Frontal cortex (tissue), 4 donors: Measurements from ENCODE around the gene ZSCAN25. TPM values are rescaled to one million over a fixed set of nuclear protein-coding genes. Genes with fewer than 3 reads are reported as not detected.
"Not testable (repeated sequence)": the region's sequence is repeated elsewhere in the genome, so short reads cannot be mapped to it uniquely, and the experiment has no call there.

ENCODE experiments used
- DNase-seq, 2 donors: peaks; one replicate each; pipeline ENCODE4 v3.0.0; 2012; ENCODE audit warnings: low spot score in 2 of 2
- FAIRE-seq: peaks from 2 replicates; lab custom pipeline; 2012; peaks lifted over from hg19 to GRCh38; lab: Jason Lieb, UNC
- total RNA-seq: library from RNA; depleted of rRNA; stranded (reverse); fragments of >200 nt; gene quantifications from one replicate; pipeline ENCODE4 v1.2.3, GENCODE V29; 2014
- donor health status: control.
- donor health status: control.
- donor health status: control.

Gene ZSCAN25
- total RNA-seq, 1 donor from 2014 or later: 12.2 TPM

DNA sequence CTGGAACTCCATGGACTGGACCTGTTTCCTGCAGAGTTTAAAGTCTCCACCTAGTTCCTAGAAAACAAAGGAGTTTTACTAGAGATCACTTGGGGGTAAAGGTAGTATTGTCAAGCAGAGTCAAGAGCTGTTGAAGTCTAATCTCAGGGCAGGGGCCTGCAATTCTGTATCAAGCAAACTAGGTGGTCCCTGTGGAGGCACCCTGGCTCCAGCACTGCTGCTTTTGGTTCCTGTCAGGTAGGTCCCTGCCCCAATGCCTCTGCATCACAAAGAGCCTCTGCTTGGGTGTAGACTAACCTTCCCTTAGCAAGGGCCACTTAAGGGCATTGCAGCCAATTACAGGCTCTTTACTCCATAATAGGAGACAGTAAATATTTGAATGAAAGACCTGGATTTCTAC lies 22.5 kb downstream of the ZSCAN25 start:
- FAIRE-seq (no peak), DNase-seq (no peak)

DNA sequence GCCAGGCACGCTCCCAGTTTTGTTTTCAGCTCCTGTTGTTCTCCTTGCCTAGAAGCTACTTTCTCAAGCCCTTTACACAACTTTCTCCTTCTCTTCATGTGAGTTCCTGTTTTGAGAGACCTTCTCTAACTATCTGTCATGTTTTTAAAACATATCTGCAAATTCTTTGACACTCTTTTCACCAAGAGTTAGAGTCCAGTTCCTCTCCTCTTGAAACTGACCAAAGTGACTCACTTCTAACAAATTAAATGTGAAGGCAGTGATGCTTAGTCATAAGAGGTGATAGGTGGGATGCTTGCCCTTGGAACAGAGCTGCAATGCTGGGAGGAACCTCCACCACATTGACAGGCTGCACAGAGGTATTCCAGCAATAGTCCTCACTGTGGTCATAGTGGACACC lies 25.3 kb downstream of the ZSCAN25 start:
- DNase-seq (no peak), FAIRE-seq (no peak)

GRCh38 chr7:99643464-99643863 lies 26.7 kb downstream of the ZSCAN25 start:
- DNase-seq (no peak), FAIRE-seq (no peak)

GRCh38 chr7:99644431-99644830 lies 27.7 kb downstream of the ZSCAN25 start:
- DNase-seq (no peak), FAIRE-seq (no peak)

GRCh38 chr7:99645590-99645989 lies 28.8 kb downstream of the ZSCAN25 start:
- FAIRE-seq (no peak), DNase-seq (no peak)

- no peak for DNase-seq
- no peak for FAIRE-seq
Observed at GRCh38 chr7:99648843-99649242, 32.1 kb downstream of the ZSCAN25 start.

DNA sequence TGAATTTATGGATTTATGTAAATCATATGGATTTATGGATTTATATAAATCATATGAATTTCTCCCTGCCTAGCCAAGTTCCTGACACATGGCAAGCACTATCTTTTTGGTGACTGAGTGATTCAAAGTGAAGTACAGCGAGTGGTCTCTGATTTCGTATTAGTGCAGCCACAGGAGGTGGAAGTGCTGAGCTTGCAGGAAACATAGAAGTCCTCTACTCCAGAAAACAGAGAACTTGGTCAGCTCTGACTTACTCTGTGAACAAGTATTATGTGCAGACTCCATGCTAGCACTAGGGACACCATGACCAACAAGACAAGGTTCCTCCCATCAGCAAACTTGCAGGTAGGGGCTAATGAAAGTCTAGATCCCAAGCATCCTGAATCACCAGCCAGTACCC lies 34.5 kb downstream of the ZSCAN25 start:
- DNase-seq: no peak
- FAIRE-seq: no peak

DNA sequence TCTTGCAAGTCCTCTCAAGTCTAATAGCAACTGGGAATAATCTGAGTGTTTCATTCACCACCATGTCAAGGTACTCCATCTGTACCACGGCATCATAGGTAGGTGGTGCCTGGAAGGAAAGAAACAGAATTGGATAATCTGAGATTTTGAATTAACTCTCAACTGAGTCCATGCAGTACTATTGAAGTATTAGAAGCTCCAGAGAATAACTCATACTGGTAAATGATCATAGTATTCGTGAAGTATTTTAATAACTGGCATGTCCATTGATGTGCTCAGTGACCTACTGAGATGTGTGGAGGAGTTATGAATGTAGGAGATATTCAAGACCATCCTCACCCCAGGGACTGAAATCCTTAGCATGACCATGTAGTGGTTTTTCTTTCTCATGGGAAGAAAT lies 35.9 kb downstream of the ZSCAN25 start:
- FAIRE-seq (no peak), DNase-seq (no peak)

DNA sequence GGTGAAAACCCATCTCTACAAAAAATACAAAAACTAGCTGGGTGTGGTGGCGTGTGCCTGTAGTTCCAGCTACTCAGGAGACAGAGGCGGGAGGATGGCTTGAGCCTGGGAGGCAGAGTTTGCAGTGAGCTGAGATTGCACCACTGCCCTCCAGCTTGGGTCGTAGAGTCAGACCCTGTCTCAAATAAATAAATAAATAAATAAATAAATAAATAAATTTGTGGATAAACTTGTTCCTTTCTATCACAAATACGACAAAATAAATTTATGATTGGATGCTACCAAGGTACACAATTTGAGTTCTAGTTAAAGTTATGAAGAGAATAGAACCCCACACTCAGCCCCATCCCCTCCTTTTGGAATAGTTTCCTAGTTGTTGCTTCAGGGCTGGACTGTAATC lies 36.5 kb downstream of the ZSCAN25 start:
- FAIRE-seq, DNase-seq: not testable (repeated sequence)

GRCh38 chr7:99653754-99654153 lies 37.0 kb downstream of the ZSCAN25 start:
- DNase-seq (no peak), FAIRE-seq (no peak)

DNA sequence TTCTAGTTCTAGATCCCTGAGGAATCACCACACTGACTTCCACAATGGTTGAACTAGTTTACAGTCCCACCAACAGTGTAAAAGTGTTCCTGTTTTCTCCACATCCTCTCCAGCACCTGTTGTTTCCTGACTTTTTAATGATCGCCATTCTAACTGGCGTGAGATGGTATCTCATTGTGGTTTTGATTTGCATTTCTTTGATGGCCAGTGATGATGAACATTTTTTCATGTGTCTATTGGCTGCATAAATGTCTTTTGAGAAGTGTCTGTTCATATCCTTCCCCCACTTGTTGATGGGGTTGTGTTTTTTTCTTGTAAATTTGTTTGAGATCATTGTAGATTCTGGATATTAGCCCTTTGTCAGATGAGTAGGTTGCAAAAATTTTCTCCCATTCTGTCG lies 37.9 kb downstream of the ZSCAN25 start:
- DNase-seq, FAIRE-seq: not testable (repeated sequence)

- not testable (repeated sequence) for DNase-seq, FAIRE-seq
Observed at GRCh38 chr7:99657879-99658278, 41.1 kb downstream of the ZSCAN25 start.

DNA sequence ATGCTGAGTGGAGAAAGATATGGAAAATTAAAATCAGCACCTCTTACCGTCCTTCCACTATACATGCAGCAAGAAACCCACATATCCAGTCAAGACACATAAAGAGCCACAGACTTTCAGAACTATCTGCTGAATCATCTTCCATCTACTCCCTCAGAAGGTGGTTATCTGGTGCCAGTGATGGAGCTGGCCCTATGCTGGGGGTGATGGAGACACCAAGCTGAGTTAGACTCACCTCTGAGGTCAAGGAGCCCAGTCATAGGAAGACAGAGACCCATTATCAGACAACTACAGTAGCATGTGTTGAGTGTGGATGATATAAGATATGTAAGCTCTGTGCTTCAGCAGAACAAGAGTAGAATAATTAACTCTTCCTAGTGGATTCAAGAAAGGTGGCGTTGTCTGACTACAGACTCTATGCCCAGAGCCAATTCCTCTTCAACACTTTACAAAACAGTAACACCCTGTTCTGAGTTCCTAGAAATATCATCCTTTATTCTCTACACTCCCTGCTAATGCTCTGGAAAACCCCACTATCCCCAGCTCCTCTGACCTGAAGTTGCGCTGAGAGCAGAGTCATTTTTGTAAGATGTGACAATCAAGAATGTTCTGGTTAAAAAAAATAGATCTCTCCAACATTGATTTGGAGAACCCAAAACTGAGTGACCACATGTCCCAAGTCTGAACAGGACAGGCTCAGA lies 48.7 kb downstream of the ZSCAN25 start:
- DNase-seq: no peak
- no peak for FAIRE-seq

DNA sequence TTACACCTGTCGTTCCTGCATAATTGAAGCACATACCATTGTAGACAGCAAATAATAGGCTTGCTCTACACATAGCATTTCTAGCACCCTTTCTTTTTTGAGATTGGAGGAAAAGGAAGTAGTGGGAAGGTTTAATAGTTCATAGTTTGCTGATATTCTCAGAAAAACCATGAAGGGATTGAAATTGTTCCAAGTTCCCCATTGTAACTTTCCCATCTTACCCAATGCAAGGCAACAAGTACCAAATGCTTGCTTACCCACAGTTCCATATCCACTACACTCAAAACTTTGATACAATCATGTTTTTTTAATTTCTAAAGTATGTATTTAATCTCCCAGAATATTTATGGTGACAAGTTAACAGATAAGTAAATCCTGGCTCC lies 49.3 kb downstream of the ZSCAN25 start:
- DNase-seq (no peak), FAIRE-seq (no peak)

- DNase-seq (no peak), FAIRE-seq (no peak)
Observed at GRCh38 chr7:99667179-99667578, 50.4 kb downstream of the ZSCAN25 start.

DNA sequence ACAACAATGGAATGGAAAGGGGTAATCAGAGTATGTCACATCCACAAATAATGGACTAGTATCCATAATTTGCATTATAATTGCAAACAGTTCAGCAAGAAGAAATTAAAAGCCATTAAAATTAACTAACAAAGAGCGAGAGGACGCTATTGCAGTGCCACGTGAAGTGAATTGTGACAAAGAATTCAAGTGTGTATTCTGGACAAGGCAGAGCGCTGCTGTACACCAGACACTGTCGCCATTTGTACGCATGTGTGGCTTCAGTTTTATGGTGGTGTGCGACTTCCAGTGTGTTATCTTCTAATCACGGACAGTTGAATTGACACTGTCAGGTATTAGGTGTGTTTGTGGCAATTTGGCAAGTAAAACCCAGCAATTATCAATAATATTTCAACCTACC lies 51.8 kb downstream of the ZSCAN25 start:
- FAIRE-seq: no peak

DNA sequence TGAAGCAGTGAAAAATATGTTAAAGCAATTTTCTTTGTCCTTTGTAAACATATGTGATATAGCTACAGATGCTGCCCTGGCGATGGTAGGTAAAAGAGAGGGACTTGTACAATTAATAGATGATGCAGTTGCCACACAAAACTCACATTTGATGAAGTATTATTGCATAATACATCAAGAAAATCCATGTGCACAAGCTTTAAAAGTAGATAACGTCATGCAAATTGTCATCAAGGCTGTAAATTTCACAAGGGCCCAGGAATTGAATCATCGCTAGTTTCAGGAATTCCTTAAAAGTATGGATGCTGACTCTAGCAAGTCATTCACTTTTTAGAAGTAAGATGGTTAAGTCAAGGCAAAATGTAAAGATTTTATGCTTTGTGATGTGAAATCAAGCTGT lies 53.0 kb downstream of the ZSCAN25 start:
- DNase-seq (no peak), FAIRE-seq (no peak)

More for the DNA sequence above, 51.8 kb downstream of the ZSCAN25 start:
- no peak for DNase-seq

DNA sequence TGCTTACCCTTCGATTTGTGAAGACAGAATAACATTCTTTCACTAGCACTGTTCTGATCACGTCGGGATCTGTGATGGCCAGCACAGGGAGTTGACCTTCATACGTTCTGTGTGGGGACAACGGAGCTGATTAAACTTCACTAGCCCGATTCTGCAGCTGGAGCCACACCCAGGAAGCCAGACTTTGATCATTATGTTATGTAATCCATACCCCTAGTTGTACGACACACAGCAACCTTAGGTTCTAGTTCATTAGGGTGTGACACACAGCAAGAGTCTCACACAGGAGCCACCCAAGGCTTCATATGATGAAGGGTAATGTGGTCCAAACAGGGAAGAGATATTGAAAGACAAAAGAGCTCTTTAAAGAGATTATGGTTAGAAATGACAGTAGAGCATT lies 55.8 kb downstream of the ZSCAN25 start:
- FAIRE-seq (no peak), DNase-seq (no peak)

GRCh38 chr7:99674995-99675742 lies 58.4 kb downstream of the ZSCAN25 start:
- DNase-seq (no peak), FAIRE-seq (no peak)

DNA sequence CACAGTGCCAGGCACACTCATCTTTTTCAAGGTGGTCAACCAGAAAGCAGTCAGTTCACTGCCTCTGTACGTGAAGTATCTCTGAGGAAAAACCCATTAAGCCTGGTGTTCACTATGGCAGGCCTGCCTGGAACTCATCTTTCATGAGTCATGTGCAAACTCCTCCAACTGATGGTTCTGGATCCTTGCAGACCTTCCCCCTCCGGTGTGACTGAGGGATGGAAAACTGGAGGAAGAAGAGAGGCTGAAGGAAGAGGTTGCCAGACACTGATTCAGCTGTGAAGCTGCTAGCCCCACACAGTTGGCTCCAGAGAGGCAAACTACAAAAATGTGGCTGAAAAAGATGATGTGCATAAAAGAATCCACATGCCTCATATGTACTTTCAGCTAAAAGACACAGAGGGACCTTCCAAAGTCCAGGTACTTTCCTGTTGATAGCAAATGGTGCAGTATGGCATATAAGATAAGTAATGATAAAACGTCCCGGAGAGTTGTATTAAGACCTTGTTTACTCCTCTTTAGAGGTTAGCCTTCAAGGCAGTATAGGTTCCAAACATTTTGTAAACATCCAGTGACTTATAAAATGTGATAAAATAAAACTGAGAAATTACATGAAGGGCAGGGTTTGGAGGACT lies 60.4 kb downstream of the ZSCAN25 start:
- no peak for FAIRE-seq
- DNase-seq: no peak

DNA sequence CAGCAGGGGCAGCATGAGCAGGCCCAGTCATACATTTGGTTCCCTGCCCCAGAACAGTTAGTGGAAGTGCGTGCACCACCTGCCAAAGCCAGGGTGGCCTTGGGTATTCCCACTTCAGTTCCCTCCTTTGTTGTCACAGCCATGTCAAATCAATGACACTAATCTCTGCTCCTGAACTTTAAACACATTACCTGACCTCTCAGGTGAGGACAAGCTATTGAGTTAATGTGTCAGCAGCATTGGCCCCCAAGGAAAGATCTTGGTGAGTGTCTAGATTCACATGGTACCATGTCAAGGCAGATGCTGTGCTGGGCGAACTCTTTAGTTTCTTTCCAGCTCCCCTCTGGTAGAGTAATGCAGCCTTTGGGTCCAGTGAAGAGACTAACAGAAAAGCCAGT lies 60.9 kb downstream of the ZSCAN25 start:
- FAIRE-seq (no peak), DNase-seq (no peak)
